Measurements from ENCODE around the gene LYRM1. TPM values are rescaled to one million over a fixed set of nuclear protein-coding genes. Genes with fewer than 3 reads are reported as not detected.

Gene LYRM1
- total and polyA plus RNA-seq, 2 experiments from 2014 or later, result 18.7 to 24.8 TPM

DNA sequence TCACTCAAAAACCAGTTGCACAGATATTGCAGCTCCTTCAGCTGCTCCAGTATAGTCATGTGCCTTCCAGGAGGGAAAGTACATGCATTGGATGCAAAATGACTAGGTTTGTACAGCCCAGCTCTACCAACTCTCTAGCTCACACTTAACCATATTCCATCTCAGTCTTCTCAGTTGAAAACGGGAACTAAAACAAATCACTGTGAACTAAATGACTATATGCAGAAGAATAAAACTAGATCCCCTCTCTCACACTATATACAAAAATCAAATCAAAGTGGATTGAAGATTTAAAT, 25.3 kb upstream of the LYRM1 start:
- Histone ChIP-seq H3K79me2 (replicated peaks; ENCODE audit: insufficient read depth) (peaks cover 98% of the 10 kb centered on the region), H3K9me2 (ENCODE audit: insufficient read depth) (no peaks in the 10 kb centered on the region), H4K20me1 (replicated peaks; ENCODE audit: insufficient read depth) (peaks cover 18% of the 10 kb centered on the region), H3K4me2 (no peak overlapping the region), H3K4me3 (no peak overlapping the region), H3K27me3 (ENCODE audit: insufficient read depth) (no peaks in the 10 kb centered on the region), H3K27ac (ENCODE audit: low read depth) (no peak overlapping the region), H3K4me1 (ENCODE audit: insufficient read depth) (peaks cover 30% of the 10 kb centered on the region), H3K36me3 (ENCODE audit: insufficient read depth) (no peaks in the 10 kb centered on the region), H2AFZ (no peak overlapping the region), H3F3A (replicated peaks; ENCODE audit: low read depth) (no peaks in the 10 kb centered on the region)
- peaks cover 47% of the 10 kb centered on the region for H3K4me1 Mint-ChIP-seq
- H3K36me3 Mint-ChIP-seq (ENCODE audit: low read depth), result no peaks in the 10 kb centered on the region
- TF ChIP-seq, protein P1, sequence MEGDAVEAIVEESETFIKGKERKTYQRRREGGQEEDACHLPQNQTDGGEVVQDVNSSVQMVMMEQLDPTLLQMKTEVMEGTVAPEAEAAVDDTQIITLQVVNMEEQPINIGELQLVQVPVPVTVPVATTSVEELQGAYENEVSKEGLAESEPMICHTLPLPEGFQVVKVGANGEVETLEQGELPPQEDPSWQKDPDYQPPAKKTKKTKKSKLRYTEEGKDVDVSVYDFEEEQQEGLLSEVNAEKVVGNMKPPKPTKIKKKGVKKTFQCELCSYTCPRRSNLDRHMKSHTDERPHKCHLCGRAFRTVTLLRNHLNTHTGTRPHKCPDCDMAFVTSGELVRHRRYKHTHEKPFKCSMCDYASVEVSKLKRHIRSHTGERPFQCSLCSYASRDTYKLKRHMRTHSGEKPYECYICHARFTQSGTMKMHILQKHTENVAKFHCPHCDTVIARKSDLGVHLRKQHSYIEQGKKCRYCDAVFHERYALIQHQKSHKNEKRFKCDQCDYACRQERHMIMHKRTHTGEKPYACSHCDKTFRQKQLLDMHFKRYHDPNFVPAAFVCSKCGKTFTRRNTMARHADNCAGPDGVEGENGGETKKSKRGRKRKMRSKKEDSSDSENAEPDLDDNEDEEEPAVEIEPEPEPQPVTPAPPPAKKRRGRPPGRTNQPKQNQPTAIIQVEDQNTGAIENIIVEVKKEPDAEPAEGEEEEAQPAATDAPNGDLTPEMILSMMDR (conservative IDR thresholded peaks at IDR 0.05; ENCODE audit: low read depth in 2 of 2), result no peak
- no peak for TF ChIP-seq ZNF331 (CRISPR knock-in tag; IDR thresholded peaks at IDR 0.05; ENCODE audit: low read depth)
- TF ChIP-seq JUNB (IDR thresholded peaks at IDR 0.05; ENCODE audit: unreplicated experiment), result no peak
- TF ChIP-seq STAT1 (IDR thresholded peaks at IDR 0.05; ENCODE audit: unreplicated experiment), result no peak
- TF ChIP-seq POLR2AphosphoS5 (IDR thresholded peaks at IDR 0.05; ENCODE audit: low read depth), result no peak
- no peak overlapping the region; the same call in 1 of the 2 replicates for H3K27ac Mint-ChIP-seq
- DNase-seq (ENCODE audit: low spot score) (no peak), ATAC-seq (no peak)
- no peaks in the 10 kb centered on the region for H3K9me3 Mint-ChIP-seq
- no peaks in the 10 kb centered on the region for H3K27me3 Mint-ChIP-seq (ENCODE audit: insufficient read depth, low read depth, poor library complexity)
- no peak overlapping the region for H3K4me3 Mint-ChIP-seq

DNA sequence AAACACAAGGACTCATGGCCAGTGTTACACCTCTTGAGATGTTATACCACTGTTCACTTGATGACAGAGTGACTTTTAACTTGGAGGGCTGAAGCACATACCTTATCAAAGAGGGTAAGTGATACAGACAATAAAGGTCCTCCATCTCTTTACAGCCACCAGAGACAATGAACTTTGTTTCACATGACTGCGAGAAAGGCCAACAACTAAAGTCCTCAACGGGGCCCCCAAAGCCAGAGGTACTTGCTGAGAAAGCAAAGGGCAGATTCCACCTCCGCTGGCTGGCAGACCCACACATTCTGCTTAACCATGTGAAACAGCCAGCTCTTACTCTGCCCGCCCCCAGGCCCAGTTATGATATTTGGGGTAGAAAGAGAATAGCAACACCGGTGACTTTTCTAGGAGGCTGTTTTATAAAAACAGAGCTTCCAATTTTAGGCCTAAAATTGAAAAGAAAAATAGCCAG, 21.9 kb upstream of the LYRM1 start:
- H3F3A ChIP-seq (replicated peaks; ENCODE audit: low read depth), result no peaks in the 10 kb centered on the region
- peaks cover 3% of the 10 kb centered on the region for H3K27me3 Mint-ChIP-seq (ENCODE audit: insufficient read depth, low read depth, poor library complexity)
- H3K4me3 ChIP-seq, result no peak overlapping the region
- H3K79me2 ChIP-seq (replicated peaks; ENCODE audit: insufficient read depth), result peaks cover 96% of the 10 kb centered on the region
- H3K36me3 Mint-ChIP-seq (ENCODE audit: low read depth), result no peaks in the 10 kb centered on the region; the same call in 2 of the 3 replicates
- no peaks in the 10 kb centered on the region for H3K9me2 ChIP-seq (ENCODE audit: insufficient read depth)
- H3K4me2 ChIP-seq, result no peak overlapping the region
- no peaks in the 10 kb centered on the region for H3K9me3 Mint-ChIP-seq
- peaks cover 37% of the 10 kb centered on the region for H3K4me1 Mint-ChIP-seq
- ATAC-seq, result peak; percentile 47
- no peak overlapping the region for H3K4me3 Mint-ChIP-seq
- H3K27ac ChIP-seq (ENCODE audit: low read depth), result no peak overlapping the region
- peak overlapping the region; percentile 84 for H3K27ac Mint-ChIP-seq
- DNase-seq (ENCODE audit: low spot score), result no peak
- no peaks in the 10 kb centered on the region for H3K27me3 ChIP-seq (ENCODE audit: insufficient read depth)
- H3K4me1 ChIP-seq (ENCODE audit: insufficient read depth), result peaks cover 30% of the 10 kb centered on the region
- no peak overlapping the region for H2AFZ ChIP-seq
- H3K36me3 ChIP-seq (ENCODE audit: insufficient read depth), result no peaks in the 10 kb centered on the region
- peaks cover 7% of the 10 kb centered on the region for H4K20me1 ChIP-seq (replicated peaks; ENCODE audit: insufficient read depth)
- TF ChIP-seq EZH2 (IDR thresholded peaks at IDR 0.05; ENCODE audit: low read depth, unreplicated experiment), result no peak
- no peak for TF ChIP-seq EZH2phosphoT487 (IDR thresholded peaks at IDR 0.05; ENCODE audit: unreplicated experiment)
- TF ChIP-seq NANOG (IDR thresholded peaks at IDR 0.05; ENCODE audit: borderline replicate concordance), result no peak
- no peak for TF ChIP-seq JUNB (IDR thresholded peaks at IDR 0.05; ENCODE audit: unreplicated experiment)
- TF ChIP-seq POLR2AphosphoS5 (IDR thresholded peaks at IDR 0.05; ENCODE audit: low read depth), result no peak
- TF ChIP-seq, protein P2, sequence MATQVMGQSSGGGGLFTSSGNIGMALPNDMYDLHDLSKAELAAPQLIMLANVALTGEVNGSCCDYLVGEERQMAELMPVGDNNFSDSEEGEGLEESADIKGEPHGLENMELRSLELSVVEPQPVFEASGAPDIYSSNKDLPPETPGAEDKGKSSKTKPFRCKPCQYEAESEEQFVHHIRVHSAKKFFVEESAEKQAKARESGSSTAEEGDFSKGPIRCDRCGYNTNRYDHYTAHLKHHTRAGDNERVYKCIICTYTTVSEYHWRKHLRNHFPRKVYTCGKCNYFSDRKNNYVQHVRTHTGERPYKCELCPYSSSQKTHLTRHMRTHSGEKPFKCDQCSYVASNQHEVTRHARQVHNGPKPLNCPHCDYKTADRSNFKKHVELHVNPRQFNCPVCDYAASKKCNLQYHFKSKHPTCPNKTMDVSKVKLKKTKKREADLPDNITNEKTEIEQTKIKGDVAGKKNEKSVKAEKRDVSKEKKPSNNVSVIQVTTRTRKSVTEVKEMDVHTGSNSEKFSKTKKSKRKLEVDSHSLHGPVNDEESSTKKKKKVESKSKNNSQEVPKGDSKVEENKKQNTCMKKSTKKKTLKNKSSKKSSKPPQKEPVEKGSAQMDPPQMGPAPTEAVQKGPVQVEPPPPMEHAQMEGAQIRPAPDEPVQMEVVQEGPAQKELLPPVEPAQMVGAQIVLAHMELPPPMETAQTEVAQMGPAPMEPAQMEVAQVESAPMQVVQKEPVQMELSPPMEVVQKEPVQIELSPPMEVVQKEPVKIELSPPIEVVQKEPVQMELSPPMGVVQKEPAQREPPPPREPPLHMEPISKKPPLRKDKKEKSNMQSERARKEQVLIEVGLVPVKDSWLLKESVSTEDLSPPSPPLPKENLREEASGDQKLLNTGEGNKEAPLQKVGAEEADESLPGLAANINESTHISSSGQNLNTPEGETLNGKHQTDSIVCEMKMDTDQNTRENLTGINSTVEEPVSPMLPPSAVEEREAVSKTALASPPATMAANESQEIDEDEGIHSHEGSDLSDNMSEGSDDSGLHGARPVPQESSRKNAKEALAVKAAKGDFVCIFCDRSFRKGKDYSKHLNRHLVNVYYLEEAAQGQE (IDR thresholded peaks at IDR 0.05; ENCODE audit: unreplicated experiment), result no peak
- TF ChIP-seq ZNF114 (CRISPR knock-in tag; IDR thresholded peaks at IDR 0.05), result no peak
- no peak for TF ChIP-seq ETS1 (IDR thresholded peaks at IDR 0.05)
